ENCODE measurements around the gene GPD1. TPM values are rescaled to one million over a fixed set of nuclear protein-coding genes. Genes with fewer than 3 reads are reported as not detected.
"Not testable (repeated sequence)": the region's sequence is repeated elsewhere in the genome, so short reads cannot be mapped to it uniquely, and the experiment has no call there.

Gene GPD1
- total RNA-seq, 2 experiments from 2014 or later, result 0.39 to 0.86 TPM

- H3K4me3 Mint-ChIP-seq, result peak overlapping the region; percentile 77
- H3K9me3 Mint-ChIP-seq, result no peaks in the 10 kb centered on the region
- no peak for DNase-seq
- H3K27me3 Mint-ChIP-seq, result no peaks in the 10 kb centered on the region
- H3K27ac Mint-ChIP-seq, result peak overlapping the region; percentile 88
- peaks cover 31% of the 10 kb centered on the region for H3K4me1 Mint-ChIP-seq
- peaks cover 7% of the 10 kb centered on the region for H3K36me3 Mint-ChIP-seq
Observed at GRCh38 chr12:50083301-50083700, 20.5 kb upstream of the GPD1 start.

DNA sequence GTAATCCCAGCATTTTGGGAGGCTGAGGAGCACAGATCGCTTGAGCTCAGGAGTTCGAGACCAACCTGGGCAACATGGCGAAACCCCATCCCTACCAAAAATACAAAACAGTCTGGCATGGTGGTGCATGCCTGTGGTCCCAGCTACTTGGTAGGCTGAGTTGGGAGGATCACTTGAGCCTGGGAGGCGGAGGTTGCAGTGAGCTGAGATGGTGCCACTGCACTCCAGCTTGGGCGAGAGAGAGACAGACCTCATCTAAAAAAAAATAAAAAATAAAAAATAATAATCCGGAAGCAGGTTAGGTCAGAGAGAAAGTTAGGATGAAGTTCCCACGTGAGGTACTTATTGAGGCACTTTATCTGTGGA is 19.4 kb upstream of the GPD1 start:
- H3K27ac Mint-ChIP-seq, result peak overlapping the region; percentile 91
- not testable (repeated sequence) for H3K9me3 Mint-ChIP-seq, DNase-seq, H3K27me3 Mint-ChIP-seq, H3K36me3 Mint-ChIP-seq
- H3K4me3 Mint-ChIP-seq, result peak overlapping the region; percentile 84
- H3K4me1 Mint-ChIP-seq, result peaks cover 38% of the 10 kb centered on the region

DNA sequence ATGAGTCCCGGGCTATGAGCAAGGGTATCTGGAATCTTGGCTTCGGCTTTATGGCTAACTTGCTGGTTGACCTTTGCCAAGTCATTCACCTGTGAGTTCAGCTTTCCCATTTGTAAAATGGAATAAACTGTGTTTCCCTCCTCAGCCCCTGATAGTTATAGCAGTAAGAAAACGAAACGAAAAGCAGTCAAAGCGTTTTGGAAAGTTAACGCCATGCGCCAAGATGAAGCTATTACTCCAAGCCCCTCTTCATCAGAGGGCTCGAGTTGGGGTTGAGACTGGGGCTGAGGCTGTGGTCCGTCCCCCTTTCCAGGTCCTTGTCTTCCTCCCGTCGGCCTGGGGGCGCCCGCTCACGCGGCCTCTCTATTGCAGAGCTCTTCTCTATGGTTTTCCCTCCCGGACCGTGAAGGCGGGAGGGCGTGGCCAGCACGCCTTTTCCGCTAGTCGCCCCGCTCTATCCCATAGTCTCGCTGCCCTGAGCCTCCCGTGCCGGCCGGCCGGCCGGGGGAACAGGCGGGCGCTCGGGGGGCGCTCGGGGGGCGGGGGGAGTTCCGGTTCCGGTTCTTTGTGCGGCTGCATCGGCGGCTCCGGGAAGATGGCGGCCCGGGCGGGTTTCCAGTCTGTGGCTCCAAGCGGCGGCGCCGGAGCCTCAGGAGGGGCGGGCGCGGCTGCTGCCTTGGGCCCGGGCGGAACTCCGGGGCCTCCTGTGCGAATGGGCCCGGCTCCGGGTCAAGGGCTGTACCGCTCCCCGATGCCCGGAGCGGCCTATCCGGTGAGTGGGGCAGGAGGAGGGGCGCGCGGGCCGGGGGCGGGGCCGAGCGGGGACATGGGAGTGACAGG is 18.8 kb upstream of the GPD1 start, which contains the start of gene SMARCD1:
Gene SMARCD1 (plus strand): TSS at position 568 of the 840 bp plus-strand sequence. CDS start 28 bp downstream, at position 596.
- peaks cover 38% of the 10 kb centered on the region for H3K4me1 Mint-ChIP-seq
- DNase-seq, result peak; percentile 86
- peaks cover 4% of the 10 kb centered on the region for H3K36me3 Mint-ChIP-seq
- no peaks in the 10 kb centered on the region for H3K9me3 Mint-ChIP-seq
- H3K4me3 Mint-ChIP-seq, result peak within 1 kb of the TSS; percentile 84
- H3K27ac Mint-ChIP-seq, result peak within 1 kb of the TSS; percentile 91
- no peaks in the 10 kb centered on the region for H3K27me3 Mint-ChIP-seq

DNA sequence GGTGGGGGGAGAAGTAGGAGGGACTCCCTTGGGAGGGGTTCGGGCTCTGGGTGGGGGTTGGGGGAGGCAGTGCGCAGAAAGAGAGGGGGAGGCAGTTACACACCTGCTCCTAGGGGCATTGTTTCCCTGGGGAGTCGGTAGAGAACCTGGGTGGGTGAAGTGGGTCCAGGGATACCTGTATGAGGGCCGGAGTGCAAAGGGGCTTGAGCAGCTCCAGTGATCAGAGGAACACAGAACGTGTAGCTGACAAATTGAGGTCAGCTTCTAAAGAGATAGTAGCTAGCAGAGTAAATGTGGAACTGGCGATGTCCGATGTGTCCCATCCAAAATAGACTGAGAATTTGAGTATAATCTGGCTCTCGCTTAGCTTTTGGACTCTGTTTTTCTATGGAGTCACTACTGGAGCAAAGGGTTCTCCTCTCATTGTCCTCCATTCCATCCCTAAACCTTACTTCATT is 18.2 kb upstream of the GPD1 start:
- Mint-ChIP-seq H3K4me3 (peak overlapping the region; percentile 84), H3K27me3 (no peaks in the 10 kb centered on the region), H3K27ac (peak overlapping the region; percentile 91), H3K4me1 (peaks cover 39% of the 10 kb centered on the region), H3K36me3 (peaks cover 4% of the 10 kb centered on the region), H3K9me3 (no peaks in the 10 kb centered on the region)
- DNase-seq, result no peak

DNA sequence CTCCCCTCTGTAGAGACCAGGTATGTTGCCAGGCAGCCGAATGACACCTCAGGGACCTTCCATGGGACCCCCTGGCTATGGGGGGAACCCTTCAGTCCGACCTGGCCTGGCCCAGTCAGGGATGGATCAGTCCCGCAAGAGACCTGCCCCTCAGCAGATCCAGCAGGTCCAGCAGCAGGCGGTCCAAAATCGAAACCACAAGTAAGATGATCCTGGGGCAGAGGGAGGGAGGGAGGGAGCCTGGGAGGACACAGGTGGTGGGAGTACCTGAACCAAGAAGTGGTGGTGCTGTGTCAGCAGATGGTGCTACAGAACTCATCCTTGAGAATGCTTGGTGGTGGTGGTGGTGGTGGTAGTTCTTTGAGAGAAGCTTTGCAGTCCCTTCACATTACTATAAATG is 17.7 kb upstream of the GPD1 start:
- H3K36me3 Mint-ChIP-seq, result peaks cover 6% of the 10 kb centered on the region
- DNase-seq, result no peak
- H3K4me1 Mint-ChIP-seq, result peaks cover 39% of the 10 kb centered on the region
- H3K4me3 Mint-ChIP-seq, result peak overlapping the region; percentile 84
- H3K9me3 Mint-ChIP-seq, result no peaks in the 10 kb centered on the region
- no peaks in the 10 kb centered on the region for H3K27me3 Mint-ChIP-seq
- peak overlapping the region; percentile 91 for H3K27ac Mint-ChIP-seq

DNA sequence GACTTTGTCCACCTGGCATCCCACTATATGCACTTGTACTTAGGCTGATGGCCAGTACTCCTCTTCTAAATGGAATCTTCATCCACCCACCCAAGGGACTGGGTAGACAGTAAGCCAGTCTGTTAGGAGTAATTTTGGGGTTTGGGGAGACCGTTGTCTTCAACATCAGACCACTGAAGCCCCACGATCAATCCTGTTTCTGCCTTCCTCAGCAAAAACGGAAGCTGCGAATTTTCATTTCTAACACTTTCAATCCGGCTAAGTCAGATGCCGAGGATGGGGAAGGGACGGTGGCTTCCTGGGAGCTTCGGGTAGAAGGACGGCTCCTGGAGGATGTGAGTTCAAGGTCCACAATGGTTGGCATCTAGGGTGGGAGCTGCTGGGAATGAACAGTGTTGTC is 16.7 kb upstream of the GPD1 start:
- DNase-seq, result no peak
- H3K27ac Mint-ChIP-seq, result no peak overlapping the region
- peaks cover 10% of the 10 kb centered on the region for H3K36me3 Mint-ChIP-seq
- no peak overlapping the region for H3K4me3 Mint-ChIP-seq
- H3K4me1 Mint-ChIP-seq, result peaks cover 38% of the 10 kb centered on the region
- no peaks in the 10 kb centered on the region for H3K27me3 Mint-ChIP-seq
- no peaks in the 10 kb centered on the region for H3K9me3 Mint-ChIP-seq

DNA sequence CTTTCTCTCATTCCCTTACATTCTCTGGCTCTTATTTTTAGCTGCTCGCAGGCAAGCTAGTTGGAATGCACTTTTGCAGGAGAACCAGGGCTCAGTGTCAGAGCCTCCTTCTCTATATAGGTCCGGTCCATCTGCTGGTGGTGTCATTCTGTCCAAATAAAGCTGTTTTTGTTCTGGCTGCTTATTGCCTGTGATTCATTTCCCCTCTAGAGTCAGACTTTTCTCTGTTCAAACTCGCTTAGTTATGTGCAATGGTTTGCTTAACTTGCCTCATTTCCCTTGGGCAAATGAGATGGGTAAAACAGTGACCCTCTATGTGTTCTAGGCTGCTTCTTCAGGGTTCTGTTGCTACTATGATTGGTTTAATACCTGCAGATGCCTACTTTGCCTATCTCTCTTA is 15.8 kb upstream of the GPD1 start:
- Mint-ChIP-seq H3K27ac (peak overlapping the region; percentile 27), H3K4me1 (peaks cover 35% of the 10 kb centered on the region), H3K4me3 (no peak overlapping the region), H3K9me3 (no peaks in the 10 kb centered on the region), H3K36me3 (peaks cover 10% of the 10 kb centered on the region), H3K27me3 (no peaks in the 10 kb centered on the region)
- DNase-seq, result no peak

DNA sequence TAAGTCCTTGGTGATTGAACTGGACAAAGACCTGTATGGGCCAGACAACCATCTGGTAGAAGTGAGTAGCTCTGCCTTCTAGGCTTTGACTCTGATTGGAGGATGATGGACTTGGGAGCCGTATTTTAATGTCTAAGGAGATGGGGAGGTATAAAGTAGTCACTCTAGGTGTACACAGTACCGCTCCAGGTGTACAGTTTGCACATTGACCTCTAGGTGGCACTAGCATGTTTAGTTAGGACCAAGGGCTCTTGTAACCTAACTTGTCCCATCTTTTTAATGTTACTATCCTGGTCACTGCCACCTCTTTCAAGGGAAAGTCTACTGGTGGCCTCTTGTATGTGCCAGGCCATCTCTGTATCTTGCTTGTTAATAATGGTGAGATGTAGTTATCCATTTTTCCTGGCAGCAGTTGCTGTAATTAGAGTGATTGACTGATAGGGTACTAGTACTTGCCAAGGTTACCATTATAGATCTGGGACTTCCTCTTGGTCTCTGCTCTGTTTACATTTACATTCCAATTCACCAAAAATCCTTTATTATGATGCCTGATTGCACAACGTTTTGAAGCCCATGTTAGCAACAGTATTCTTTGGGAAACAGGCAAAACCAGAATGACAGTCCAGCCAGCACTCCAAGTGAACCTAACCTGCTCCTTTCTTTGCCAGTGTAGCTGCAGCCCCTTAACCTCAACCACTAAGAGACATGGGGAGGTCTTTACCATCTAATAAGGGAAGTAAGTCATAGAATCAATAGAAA is 15.1 kb upstream of the GPD1 start:
- H3K4me1 Mint-ChIP-seq, result peaks cover 32% of the 10 kb centered on the region
- no peaks in the 10 kb centered on the region for H3K27me3 Mint-ChIP-seq
- peaks cover 8% of the 10 kb centered on the region for H3K36me3 Mint-ChIP-seq
- H3K27ac Mint-ChIP-seq, result no peak overlapping the region
- no peaks in the 10 kb centered on the region for H3K9me3 Mint-ChIP-seq
- DNase-seq, result peak; percentile 36
- no peak overlapping the region for H3K4me3 Mint-ChIP-seq

GRCh38 chr12:50089730-50090129 is 14.1 kb upstream of the GPD1 start:
- no peak for DNase-seq
- no peaks in the 10 kb centered on the region for H3K27me3 Mint-ChIP-seq
- H3K9me3 Mint-ChIP-seq, result no peaks in the 10 kb centered on the region
- peaks cover 9% of the 10 kb centered on the region for H3K36me3 Mint-ChIP-seq
- H3K4me3 Mint-ChIP-seq, result no peak overlapping the region
- peaks cover 31% of the 10 kb centered on the region for H3K4me1 Mint-ChIP-seq
- H3K27ac Mint-ChIP-seq, result no peak overlapping the region

GRCh38 chr12:50090391-50090790 is 13.4 kb upstream of the GPD1 start:
- Mint-ChIP-seq H3K27ac (no peak overlapping the region), H3K27me3 (no peaks in the 10 kb centered on the region), H3K4me1 (peaks cover 31% of the 10 kb centered on the region), H3K9me3 (no peaks in the 10 kb centered on the region), H3K36me3 (peaks cover 14% of the 10 kb centered on the region), H3K4me3 (no peak overlapping the region)
- DNase-seq, result no peak

DNA sequence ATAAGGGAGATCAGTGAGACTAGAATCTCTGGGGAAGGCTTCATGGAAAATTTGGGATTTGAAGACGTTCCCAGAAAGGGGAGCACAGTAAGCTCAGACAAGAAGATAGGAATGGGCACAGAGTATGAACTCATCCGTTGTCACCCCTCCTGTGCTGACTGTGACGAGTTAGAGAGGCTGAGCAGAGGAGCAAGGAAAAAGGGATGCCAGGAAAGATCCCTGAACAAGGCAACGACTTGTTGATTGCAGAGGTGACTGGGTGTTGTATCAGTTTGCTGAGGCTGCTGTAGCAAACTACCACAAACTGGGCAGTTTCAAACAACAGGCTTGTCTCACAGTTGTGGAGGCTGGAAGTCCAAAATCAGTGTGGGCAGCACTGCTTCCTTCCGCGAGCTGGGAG is 5.9 kb upstream of the GPD1 start:
- DNase-seq, result no peak
- no peaks in the 10 kb centered on the region for H3K9me3 Mint-ChIP-seq
- H3K4me3 Mint-ChIP-seq, result no peak overlapping the region
- H3K36me3 Mint-ChIP-seq, result peaks cover 24% of the 10 kb centered on the region
- no peaks in the 10 kb centered on the region for H3K4me1 Mint-ChIP-seq
- no peaks in the 10 kb centered on the region for H3K27me3 Mint-ChIP-seq
- H3K27ac Mint-ChIP-seq, result no peak overlapping the region

DNA sequence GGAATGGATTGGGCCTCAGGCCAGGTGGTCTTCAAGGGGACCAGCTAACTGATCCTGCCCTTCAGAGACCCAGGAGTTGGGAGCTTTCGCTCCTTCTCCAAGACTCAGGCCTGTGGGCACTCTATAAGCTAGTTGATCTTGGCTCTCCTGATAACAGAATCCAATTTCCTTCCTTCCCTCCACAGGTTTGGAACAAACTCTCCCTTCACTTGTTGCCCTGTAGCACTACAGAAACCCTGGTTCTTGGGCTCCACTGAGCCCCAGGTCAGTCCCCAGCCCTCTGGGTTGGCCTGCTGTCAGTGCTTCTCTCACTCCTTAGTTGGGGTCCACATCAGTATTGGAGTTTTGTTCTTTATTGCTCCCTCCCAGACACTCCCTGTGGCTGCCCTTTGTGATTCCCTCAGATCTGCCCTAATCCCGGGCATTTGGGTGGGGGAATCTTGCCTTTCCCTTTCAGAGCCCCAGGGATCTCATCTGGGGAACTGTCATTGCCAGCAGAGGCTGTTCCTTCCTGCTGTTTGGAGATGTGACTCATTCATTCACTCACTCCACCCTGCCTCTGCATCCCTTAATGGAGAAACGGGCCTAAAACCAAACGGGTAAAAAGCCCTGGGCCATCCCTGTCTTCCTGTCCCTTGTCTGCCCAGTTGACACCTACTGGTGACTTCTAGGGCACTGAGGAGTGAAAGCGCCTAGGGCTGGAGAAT is 4.4 kb upstream of the GPD1 start:
- no peaks in the 10 kb centered on the region for H3K27me3 Mint-ChIP-seq

DNA sequence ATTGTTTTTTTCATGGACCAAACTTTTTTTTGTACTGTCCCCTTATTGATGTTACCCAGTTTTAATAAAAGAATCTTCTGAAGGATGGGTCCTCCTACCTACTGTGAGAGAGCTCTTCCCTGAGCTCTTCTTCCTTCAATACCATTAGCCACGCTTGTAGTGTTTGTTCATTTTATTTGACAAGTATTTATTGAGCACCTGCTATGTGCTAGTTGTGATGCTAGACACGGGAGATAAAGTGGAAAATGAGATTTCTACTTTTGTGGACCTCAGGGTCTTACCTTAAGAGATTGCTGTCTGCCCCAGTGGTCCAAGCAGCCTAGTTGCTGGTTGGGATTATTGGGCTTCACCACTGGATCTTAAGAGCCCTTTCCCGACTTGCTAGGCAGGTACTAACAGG is 3.2 kb upstream of the GPD1 start:
- H3K4me3 Mint-ChIP-seq, result no peak overlapping the region
- H3K9me3 Mint-ChIP-seq, result no peaks in the 10 kb centered on the region
- H3K27ac Mint-ChIP-seq, result no peak overlapping the region

More for the DNA sequence above, 4.4 kb upstream of the GPD1 start:
- no peak overlapping the region for H3K4me3 Mint-ChIP-seq
- no peak for DNase-seq
- peaks cover 24% of the 10 kb centered on the region for H3K36me3 Mint-ChIP-seq
- H3K4me1 Mint-ChIP-seq, result peaks cover 3% of the 10 kb centered on the region
- H3K9me3 Mint-ChIP-seq, result no peaks in the 10 kb centered on the region
- H3K27ac Mint-ChIP-seq, result peak overlapping the region; percentile 23

DNA sequence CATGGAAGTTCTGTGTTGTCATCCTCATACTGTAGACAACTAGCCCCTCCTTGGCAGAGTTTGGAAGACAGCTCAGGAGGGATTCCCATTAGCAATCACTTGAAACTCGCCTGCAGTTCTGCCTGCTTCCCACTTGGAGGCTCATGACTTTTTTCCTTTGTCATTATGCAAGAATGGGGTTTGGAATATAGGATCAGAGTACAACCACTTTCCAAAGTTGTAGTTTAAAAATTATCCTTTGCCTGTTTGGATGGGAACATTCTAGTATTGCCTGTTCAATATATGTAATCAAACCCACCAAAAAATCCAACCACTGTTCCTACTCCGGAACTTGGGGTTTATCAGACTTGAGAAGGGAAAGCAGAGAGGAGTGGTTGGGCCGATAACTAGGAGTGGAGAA is 2.1 kb upstream of the GPD1 start:
- Mint-ChIP-seq H3K4me1 (peaks cover 3% of the 10 kb centered on the region), H3K27ac (no peak overlapping the region), H3K27me3 (no peaks in the 10 kb centered on the region), H3K9me3 (no peaks in the 10 kb centered on the region), H3K36me3 (peaks cover 6% of the 10 kb centered on the region), H3K4me3 (no peak overlapping the region)
- no peak for DNase-seq

More for the DNA sequence above, 3.2 kb upstream of the GPD1 start:
- no peak for DNase-seq
- peaks cover 16% of the 10 kb centered on the region for H3K36me3 Mint-ChIP-seq
- H3K27me3 Mint-ChIP-seq, result no peaks in the 10 kb centered on the region
- peaks cover 3% of the 10 kb centered on the region for H3K4me1 Mint-ChIP-seq

DNA sequence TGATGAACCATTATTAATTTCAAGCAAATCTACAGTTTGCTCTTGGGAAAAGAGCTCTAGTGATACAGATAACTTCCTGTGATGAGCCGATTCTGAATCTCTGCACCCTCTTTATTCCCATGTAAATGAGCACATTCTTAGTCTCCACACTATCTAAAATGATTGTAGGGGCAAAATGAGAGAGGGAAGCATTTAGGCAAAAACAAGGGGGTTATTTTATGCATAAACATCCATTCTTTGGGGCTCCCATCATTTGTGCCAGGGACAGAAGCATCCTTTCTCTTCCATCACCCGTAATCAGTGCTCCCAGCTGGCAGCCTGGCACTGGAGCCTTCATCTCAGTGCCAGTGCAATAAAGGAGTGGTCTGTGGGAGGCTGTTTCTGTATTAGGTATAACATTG is 1.7 kb upstream of the GPD1 start:
- DNase-seq, result no peak
- peaks cover 2% of the 10 kb centered on the region for H3K36me3 Mint-ChIP-seq
- H3K9me3 Mint-ChIP-seq, result no peaks in the 10 kb centered on the region
- no peaks in the 10 kb centered on the region for H3K27me3 Mint-ChIP-seq
- peaks cover 3% of the 10 kb centered on the region for H3K4me1 Mint-ChIP-seq
- H3K4me3 Mint-ChIP-seq, result no peak overlapping the region
- H3K27ac Mint-ChIP-seq, result no peak overlapping the region

All from activated naive CD8-positive, alpha-beta T cell treated with anti-CD3 and anti-CD28 coated beads for 36 hours (primary cell).